Pons (tissue), 1 donor: ENCODE data around the gene ASIC2.
"Not testable (repeated sequence)": the region's sequence is repeated elsewhere in the genome, so short reads cannot be mapped to it uniquely, and the experiment has no call there.

Experiments used
- DNase-seq: peaks from one replicate; pipeline ENCODE4 v3.0.0-alpha.2; 2016; ENCODE audit warnings: low spot score

The ASIC2 gene

DNA sequence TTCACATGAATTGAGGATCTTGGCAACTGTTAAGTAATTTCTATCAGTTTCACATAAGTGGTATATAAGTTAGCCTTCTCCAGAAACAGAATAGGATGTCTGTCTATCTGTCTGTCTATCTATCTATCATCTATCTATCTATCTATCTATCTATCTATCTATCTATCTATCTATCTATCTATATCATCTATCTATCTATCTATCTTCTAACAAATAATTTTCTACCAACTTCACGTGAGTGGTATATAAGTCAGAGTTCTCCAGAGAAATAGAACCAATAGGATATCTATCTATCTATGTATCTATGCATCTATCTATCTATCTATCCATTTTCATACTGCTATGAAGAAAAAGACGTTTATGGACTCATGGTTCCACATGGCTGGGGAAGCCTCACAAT is 312.9 kb downstream of the ASIC2 start:
- DNase-seq: no peak

GRCh38 chr17:32976605-32977004 is 316.5 kb downstream of the ASIC2 start:
- DNase-seq: no peak

GRCh38 chr17:32976131-32976530 is 317.0 kb downstream of the ASIC2 start:
- no peak for DNase-seq

DNA sequence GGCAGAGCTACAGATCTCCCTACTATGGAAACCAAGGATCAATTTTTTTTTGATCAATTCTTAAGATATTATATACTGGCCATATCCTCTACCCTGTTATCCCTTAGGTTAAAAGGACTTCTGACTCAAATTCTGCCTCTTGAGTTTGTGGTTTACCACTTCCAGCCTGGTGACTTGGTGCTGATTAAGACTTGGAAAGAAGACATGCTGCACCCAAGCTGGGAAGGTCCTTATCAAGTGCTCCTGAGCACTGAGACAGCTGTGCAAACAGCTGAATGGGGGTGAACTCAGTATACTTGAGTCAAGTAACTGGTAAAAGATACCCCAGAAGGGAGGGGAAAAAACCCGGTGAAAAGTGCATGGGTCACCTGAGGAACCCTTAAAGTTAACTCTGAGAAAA is 321.9 kb downstream of the ASIC2 start:
- DNase-seq: no peak

- no peak for DNase-seq
These were observed 322.8 kb downstream of the ASIC2 start for GRCh38 chr17:32970281-32970680.

DNA sequence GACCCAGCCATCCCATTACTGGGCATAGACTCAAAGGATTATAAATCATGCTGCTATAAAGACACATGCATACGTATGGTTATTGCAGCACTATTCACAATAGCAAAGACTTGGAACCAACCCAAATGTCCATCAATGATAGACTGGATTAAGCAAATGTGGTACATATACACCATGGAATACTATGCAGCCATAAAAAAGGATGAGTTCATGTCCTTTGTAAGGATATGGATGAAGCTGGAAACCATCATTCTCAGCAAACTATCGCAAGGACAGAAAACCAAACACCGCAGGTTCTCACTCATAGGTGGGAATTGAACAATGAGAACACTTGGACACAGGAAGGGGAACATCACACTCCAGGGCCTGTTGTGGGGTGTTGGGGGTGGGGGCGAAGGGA is 323.9 kb downstream of the ASIC2 start:
- DNase-seq: not testable (repeated sequence)

GRCh38 chr17:32964541-32964940 is 328.6 kb downstream of the ASIC2 start:
- DNase-seq: no peak
